HEK293T (cell line): ENCODE data around the gene FCAMR.

ENCODE experiments used
- CTCF ChIA-PET: fragments of 350-600 bp; formaldehyde crosslinking; extraction: SDS; loops from one replicate; lab custom pipeline; 2021; ENCODE audit warnings: antibody characterized with exemption, inconsistent platforms; lab: Yijun Ruan, JAX
- POLR2A ChIA-PET: fragments of 350-600 bp; formaldehyde crosslinking; extraction: SDS; loops from one replicate; lab custom pipeline; 2020; ENCODE audit warnings: antibody characterized with exemption, inconsistent platforms; lab: Yijun Ruan, JAX
- DNase-seq: peaks from one replicate; pipeline ENCODE4 v3.0.0; 2012; ENCODE audit warnings: mixed read lengths; ENCODE audit errors: extremely low spot score
- ARNT ChIP-seq: fragments of 450-650 bp; IDR thresholded peaks from 2 replicates; pipeline ENCODE4 v1.6.1; 2017; ENCODE audit warnings: mild to moderate bottlenecking
- BHLHE40 ChIP-seq: fragments of 450-650 bp; IDR thresholded peaks from 2 replicates; pipeline ENCODE4 v1.6.1; 2016; ENCODE audit warnings: mild to moderate bottlenecking, moderate library complexity, borderline replicate concordance
- CTBP1 ChIP-seq: fragments of 450-650 bp; IDR thresholded peaks from 2 replicates; pipeline ENCODE4 v1.6.1; 2016; ENCODE audit warnings: borderline replicate concordance
- ELF4 ChIP-seq: fragments of 450-650 bp; IDR thresholded peaks from 2 replicates; pipeline ENCODE4 v1.6.1; 2017; ENCODE audit warnings: antibody characterized with exemption
- FOXA1 ChIP-seq: fragments of 450-650 bp; IDR thresholded peaks from 2 replicates; pipeline ENCODE4 v1.6.1; 2016; ENCODE audit warnings: mild to moderate bottlenecking
- FOXK2 ChIP-seq: fragments of 450-650 bp; IDR thresholded peaks from 2 replicates; pipeline ENCODE4 v1.6.1; 2016; ENCODE audit warnings: mild to moderate bottlenecking
- FOXM1 ChIP-seq: fragments of 450-650 bp; IDR thresholded peaks from 2 replicates; pipeline ENCODE4 v1.6.1; 2017; ENCODE audit warnings: mild to moderate bottlenecking, borderline replicate concordance
- HDGF ChIP-seq: fragments of 450-650 bp; IDR thresholded peaks from 2 replicates; pipeline ENCODE4 v1.6.1; 2017; ENCODE audit warnings: antibody characterized with exemption, borderline replicate concordance
- L3MBTL2 ChIP-seq: fragments of 450-650 bp; conservative IDR thresholded peaks from 2 replicates; pipeline ENCODE4 v1.6.1; 2016; ENCODE audit warnings: mild to moderate bottlenecking
- LEF1 ChIP-seq: fragments of 450-650 bp; IDR thresholded peaks from 2 replicates; pipeline ENCODE4 v1.6.1; 2017; ENCODE audit warnings: mild to moderate bottlenecking, borderline replicate concordance
- NFRKB ChIP-seq: fragments of 450-650 bp; IDR thresholded peaks from 2 replicates; pipeline ENCODE4 v1.6.1; 2016; ENCODE audit warnings: mild to moderate bottlenecking, moderate library complexity
- SP1 ChIP-seq: fragments of 450-650 bp; IDR thresholded peaks from 2 replicates; pipeline ENCODE4 v1.6.1; 2017
- SUZ12 ChIP-seq: fragments of 450-650 bp; IDR thresholded peaks from 2 replicates; pipeline ENCODE4 v1.6.1; 2016; ENCODE audit warnings: mild to moderate bottlenecking
- TARDBP ChIP-seq: fragments of 450-650 bp; IDR thresholded peaks from 2 replicates; pipeline ENCODE4 v1.6.1; 2016
- ZNF384 ChIP-seq: fragments of 450-650 bp; IDR thresholded peaks from 2 replicates; pipeline ENCODE4 v1.6.1; 2016
- TF ChIP-seq, protein P1 (sequence below): fragments of 450-650 bp; IDR thresholded peaks from 2 replicates; pipeline ENCODE4 v1.6.1; 2016

FCAMR gene

DNA sequence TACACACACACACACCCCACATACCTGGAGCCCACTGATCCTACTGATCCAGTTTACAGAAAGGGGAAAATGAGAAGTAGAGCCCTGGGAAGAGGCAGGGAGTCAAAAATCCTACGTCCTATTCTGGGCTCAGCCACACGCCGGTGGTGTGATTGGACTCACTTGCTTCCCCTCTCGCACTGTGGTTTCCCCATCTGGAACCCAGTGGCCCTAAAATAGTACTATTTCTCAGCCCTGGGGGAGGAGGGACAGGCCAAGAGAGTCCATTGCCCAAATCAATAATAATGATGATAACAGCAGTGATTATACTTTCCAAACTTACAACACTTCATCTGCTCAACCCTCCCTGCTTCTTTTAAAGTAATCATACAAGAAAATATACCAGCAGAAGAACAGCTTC is 21.1 kb downstream of the FCAMR start:
- no peak for DNase-seq
- ChIA-PET CTCF (interaction anchor here (1.3 kb wide), 1 partner anchor 14 kb away, joined by 4 read pairs; no protein-coding TSS in a partner anchor), POLR2A (no interaction called here)
- TF ChIP-seq HDGF: no peak
- TF ChIP-seq SUZ12: no peak
- no peak for TF ChIP-seq TARDBP
- TF ChIP-seq FOXA1: no peak
- TF ChIP-seq L3MBTL2: no peak
- TF ChIP-seq ZNF384: no peak
- TF ChIP-seq FOXM1: no peak
- no peak for TF ChIP-seq ELF4
- TF ChIP-seq, protein P1, sequence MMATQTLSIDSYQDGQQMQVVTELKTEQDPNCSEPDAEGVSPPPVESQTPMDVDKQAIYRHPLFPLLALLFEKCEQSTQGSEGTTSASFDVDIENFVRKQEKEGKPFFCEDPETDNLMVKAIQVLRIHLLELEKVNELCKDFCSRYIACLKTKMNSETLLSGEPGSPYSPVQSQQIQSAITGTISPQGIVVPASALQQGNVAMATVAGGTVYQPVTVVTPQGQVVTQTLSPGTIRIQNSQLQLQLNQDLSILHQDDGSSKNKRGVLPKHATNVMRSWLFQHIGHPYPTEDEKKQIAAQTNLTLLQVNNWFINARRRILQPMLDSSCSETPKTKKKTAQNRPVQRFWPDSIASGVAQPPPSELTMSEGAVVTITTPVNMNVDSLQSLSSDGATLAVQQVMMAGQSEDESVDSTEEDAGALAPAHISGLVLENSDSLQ: no peak
- no peak for TF ChIP-seq NFRKB
- no peak for TF ChIP-seq LEF1
- TF ChIP-seq ARNT: no peak
- no peak for TF ChIP-seq FOXK2
- no peak for TF ChIP-seq SP1
- no peak for TF ChIP-seq BHLHE40
- TF ChIP-seq CTBP1: no peak

DNA sequence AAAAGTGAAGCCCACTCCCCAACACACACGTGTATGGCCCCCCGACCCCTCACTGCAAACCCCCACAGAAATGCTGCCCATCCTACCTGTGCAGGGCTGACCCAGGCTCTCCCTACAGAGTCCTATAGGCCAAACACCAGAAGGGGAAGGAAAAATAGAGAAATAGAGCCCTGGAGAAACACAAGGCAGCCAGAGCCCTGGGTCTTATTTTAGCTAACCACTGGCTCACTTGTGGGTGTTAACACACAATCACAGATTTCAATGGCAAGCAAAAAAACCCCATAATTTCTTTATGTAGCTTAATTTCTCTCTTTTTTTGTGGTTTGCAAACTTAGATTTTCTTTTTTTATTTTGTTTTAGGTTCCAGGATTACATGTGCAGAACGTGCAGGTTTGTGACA is 23.0 kb downstream of the FCAMR start:
- TF ChIP-seq SUZ12 (no peak), CTBP1 (no peak), BHLHE40 (no peak), FOXA1 (no peak), L3MBTL2 (no peak)
- DNase-seq: no peak
- ChIA-PET POLR2A (no interaction called here), CTCF (no interaction called here)

DNA sequence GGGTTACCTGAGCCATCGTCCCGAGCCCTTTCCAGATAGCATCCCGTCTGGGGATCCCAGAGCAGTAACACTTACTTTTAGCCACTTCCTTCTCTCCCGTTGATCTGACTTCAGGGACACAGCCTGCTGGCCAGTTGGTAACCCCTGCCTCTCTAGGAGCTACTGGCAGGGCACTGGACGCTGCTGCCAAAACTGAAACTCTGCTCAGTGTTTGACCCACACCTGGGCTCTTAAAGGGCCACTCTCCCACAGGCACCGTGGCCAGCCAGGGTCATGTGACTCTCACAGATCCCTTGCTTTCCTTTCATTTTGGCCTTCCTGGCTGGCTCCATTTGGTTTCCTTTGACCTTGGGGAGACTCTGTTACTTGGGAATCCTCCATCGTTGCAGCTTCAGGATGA is 24.0 kb downstream of the FCAMR start, which contains the start of gene PIGR:
PIGR (minus strand) TSS at position 206 of the 400 bp plus-strand sequence. CDS start 5,935 bp downstream, outside the sequence.
- DNase-seq: no peak
- TF ChIP-seq FOXM1 (no peak), FOXK2 (no peak)
- ChIA-PET CTCF (interaction anchor here (1.3 kb wide), 1 partner anchor 13 kb away, joined by 3 read pairs; no protein-coding TSS in a partner anchor), POLR2A (no interaction called here)

DNA sequence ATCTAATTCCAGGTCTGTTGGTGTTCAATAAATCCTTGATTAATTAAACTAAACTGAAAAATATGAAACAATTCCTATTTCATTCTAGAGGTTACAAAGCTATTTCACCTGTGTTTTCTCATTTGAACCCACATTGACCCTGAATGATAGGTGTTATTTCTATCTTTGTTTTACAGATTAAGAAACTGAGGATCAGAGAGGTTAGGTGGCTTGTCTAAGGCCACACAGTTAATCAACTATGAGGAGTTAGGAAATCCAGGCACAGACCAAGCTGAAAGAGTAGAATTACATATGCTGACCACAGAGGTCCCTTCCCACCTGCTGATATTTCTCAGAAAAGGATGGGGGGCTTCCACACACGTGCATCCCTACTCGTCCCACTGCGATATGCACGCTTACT is 24.5 kb downstream of the FCAMR start:
- CTCF ChIA-PET: interaction anchor here (1.3 kb wide), 1 partner anchor 12 kb away, joined by 3 read pairs; no protein-coding TSS in a partner anchor
- POLR2A ChIA-PET: no interaction called here
- TF ChIP-seq SUZ12: no peak
- TF ChIP-seq CTBP1: no peak
- no peak for TF ChIP-seq HDGF
- TF ChIP-seq FOXK2: no peak
- no peak for TF ChIP-seq SP1
- DNase-seq: no peak

DNA sequence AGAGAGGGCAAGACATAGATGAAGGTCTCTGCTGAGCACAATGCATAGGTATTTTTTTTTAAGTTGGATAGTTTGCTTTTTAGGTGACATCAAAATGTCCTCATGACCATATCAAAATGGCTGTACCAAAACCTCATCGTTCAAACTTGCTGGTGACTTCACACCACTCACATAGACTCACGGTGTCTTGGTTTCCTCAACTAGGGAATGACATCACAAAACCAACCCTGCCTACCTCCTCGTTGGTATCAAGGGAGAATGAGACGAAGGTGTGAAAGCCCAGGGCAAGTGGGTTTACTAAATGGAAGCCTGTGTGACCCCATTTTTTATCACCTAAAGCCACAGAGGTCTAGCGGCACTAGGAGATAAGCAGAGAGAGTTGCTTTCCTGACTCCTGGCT is 25.6 kb downstream of the FCAMR start:
- TF ChIP-seq TARDBP (no peak), ELF4 (no peak), SP1 (no peak), FOXA1 (no peak), ARNT (no peak), HDGF (no peak), NFRKB (no peak), ZNF384 (no peak), LEF1 (no peak), SUZ12 (no peak), CTBP1 (no peak), FOXK2 (no peak), L3MBTL2 (no peak), FOXM1 (no peak), BHLHE40 (no peak)
- TF ChIP-seq, protein P1: no peak
- ChIA-PET CTCF (no interaction called here), POLR2A (no interaction called here)

DNA sequence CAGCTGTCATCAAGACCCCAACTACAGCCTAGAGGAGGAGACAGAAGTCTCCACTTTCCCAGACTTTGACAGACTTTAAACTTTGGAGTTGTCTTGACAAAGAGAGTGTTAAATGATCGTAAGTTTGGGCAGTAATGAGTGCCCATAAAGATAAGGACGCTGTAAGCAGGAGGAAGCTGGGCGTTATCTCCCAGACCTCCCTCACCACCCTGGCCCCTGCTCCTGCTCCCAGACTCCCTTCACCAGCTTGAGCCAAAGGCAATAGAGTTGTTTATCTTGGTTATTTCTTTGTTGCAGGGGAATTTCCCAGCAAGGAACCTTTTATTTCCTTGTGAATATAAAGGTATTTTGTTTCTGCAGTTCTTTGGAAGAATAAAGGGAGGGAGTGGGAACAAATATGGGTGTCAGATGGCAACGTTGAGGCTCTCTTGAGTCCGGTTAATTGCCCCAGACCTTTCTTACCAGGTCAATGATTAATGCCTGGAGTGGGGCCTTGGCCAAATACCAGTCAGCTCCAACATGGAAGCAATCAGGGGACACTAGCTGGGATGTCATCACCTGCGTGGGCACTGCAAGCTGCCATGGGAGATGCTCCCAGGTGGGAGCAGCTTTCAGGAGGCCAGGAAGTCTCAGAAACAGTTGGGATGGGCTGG is 28.4 kb downstream of the FCAMR start:
- ChIA-PET CTCF (interaction anchor here (1.1 to 1.6 kb wide), 3 partner anchors 8 to 40 kb away, joined by 3 to 7 read pairs (median 4); no protein-coding TSS in a partner anchor), POLR2A (no interaction called here)
- TF ChIP-seq FOXA1: no peak
- TF ChIP-seq CTBP1: no peak
- no peak for TF ChIP-seq SUZ12
- no peak for TF ChIP-seq NFRKB
- TF ChIP-seq, protein P1: no peak
- TF ChIP-seq ARNT: no peak
- no peak for TF ChIP-seq LEF1
- TF ChIP-seq SP1: no peak
- TF ChIP-seq ELF4: no peak
- TF ChIP-seq ZNF384: no peak
- no peak for TF ChIP-seq HDGF
- no peak for TF ChIP-seq FOXK2
- TF ChIP-seq FOXM1: no peak
- TF ChIP-seq L3MBTL2: no peak
- TF ChIP-seq BHLHE40: no peak
- no peak for TF ChIP-seq TARDBP
- DNase-seq: peak; percentile 42

More for the DNA sequence above, 25.6 kb downstream of the FCAMR start:
- no peak for DNase-seq
